MV-4-11 (cell line): Measurements from ENCODE around the gene ARHGAP23.

ENCODE experiments used
- DNase-seq: peaks from one replicate; lab custom pipeline; 2025; lab: John Stamatoyannopoulos, UW

The ARHGAP23 gene

GRCh38 chr17:38428112-38428642 is at the start of gene ARHGAP23:
ARHGAP23 (plus strand) TSS chr17:38428464; CDS start chr17:38428486, 22 bp downstream.
- DNase-seq, result no peak

- DNase-seq, result no peak
Measured at GRCh38 chr17:38379448-38379847, 48.8 kb upstream of the ARHGAP23 start.

- no peak for DNase-seq
Measured at GRCh38 chr17:38395090-38395489, 33.2 kb upstream of the ARHGAP23 start.

GRCh38 chr17:38397227-38397626 is 31.0 kb upstream of the ARHGAP23 start:
- DNase-seq, result no peak

GRCh38 chr17:38400286-38400685 is 28.0 kb upstream of the ARHGAP23 start:
- DNase-seq, result no peak

GRCh38 chr17:38401459-38401858 is 26.8 kb upstream of the ARHGAP23 start:
- no peak for DNase-seq

GRCh38 chr17:38402897-38403296 is 25.4 kb upstream of the ARHGAP23 start:
- no peak for DNase-seq

- DNase-seq, result peak; percentile 58
Measured at GRCh38 chr17:38403491-38403890, 24.8 kb upstream of the ARHGAP23 start.

GRCh38 chr17:38404174-38404943 is 23.9 kb upstream of the ARHGAP23 start:
- DNase-seq, result no peak

GRCh38 chr17:38405654-38406053 is 22.6 kb upstream of the ARHGAP23 start:
- DNase-seq, result no peak

GRCh38 chr17:38410201-38410600 is 18.1 kb upstream of the ARHGAP23 start:
- no peak for DNase-seq

- DNase-seq, result peak; percentile 74
Measured at GRCh38 chr17:38415250-38416194, 12.7 kb upstream of the ARHGAP23 start.

- peak; percentile 43 for DNase-seq
Measured at GRCh38 chr17:38416840-38417209, 11.4 kb upstream of the ARHGAP23 start.

- DNase-seq, result peak; percentile 67
Measured at GRCh38 chr17:38417210-38417951, 10.9 kb upstream of the ARHGAP23 start.

GRCh38 chr17:38418062-38418692 is 10.1 kb upstream of the ARHGAP23 start:
- DNase-seq, result no peak

- DNase-seq, result no peak
Measured at GRCh38 chr17:38418693-38419507, 9.4 kb upstream of the ARHGAP23 start.

- no peak for DNase-seq
Measured at GRCh38 chr17:38419508-38419981, 8.7 kb upstream of the ARHGAP23 start.

- no peak for DNase-seq
Measured at GRCh38 chr17:38420518-38420917, 7.7 kb upstream of the ARHGAP23 start.

GRCh38 chr17:38421171-38421841 is 7.0 kb upstream of the ARHGAP23 start:
- DNase-seq, result no peak
